ENCODE measurements around the gene GCK. TPM values are rescaled to one million over a fixed set of nuclear protein-coding genes. Genes with fewer than 3 reads are reported as not detected.

Gene GCK
- 2.9 TPM for total RNA-seq

GRCh38 chr7:44189286-44189992 is at the start of gene GCK:
Gene GCK (minus strand): TSS chr7:44189439. CDS start chr7:44188953, 486 bp downstream.

GRCh38 chr7:44200699-44201461 is 11.6 kb upstream of the GCK start, which contains the start of gene YKT6:
Gene YKT6 (plus strand): TSS chr7:44200978. CDS start chr7:44201136, 158 bp downstream.

DNA sequence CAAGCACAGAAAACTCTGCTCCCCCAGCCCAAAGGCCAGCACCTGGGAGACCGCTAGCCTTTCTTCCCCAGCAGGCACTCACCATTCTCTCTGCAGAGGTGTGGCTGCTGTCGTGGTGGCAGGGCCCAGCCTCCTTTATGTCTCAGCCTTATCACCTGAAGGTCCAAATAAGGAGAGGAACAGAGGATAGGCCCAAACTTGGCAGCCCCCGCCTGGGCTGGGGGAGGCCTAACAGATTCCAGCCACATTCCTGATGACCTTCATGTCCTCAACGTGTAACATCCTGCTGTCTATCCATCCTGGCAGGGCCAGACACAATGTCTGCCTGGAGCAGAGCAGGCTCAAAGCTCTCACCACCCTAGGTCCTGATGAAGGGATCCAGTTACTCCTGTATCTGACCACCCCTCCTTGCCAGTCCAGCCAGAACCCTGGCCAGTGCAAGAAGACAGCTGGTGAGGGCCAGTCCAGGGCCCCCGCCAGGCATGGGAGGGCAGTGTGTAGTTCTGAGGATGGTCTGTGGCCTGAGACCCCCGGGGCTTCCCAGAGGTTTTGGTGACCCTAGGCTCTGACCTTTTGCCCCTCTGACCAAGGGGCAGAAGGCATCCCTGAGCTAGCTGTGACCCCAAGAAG is 47.9 kb downstream of the GCK start, which contains the start of gene MYL7:
Gene MYL7 (minus strand): TSS at position 112 of the 630 bp plus-strand sequence. CDS start 27 bp downstream, at position 85.

GRCh38 chr7:44123190-44124003 is 65.8 kb downstream of the GCK start, which contains the start of gene POLD2:
Gene POLD2 (minus strand): TSS chr7:44123548. CDS start chr7:44122053, 1,495 bp downstream.

DNA sequence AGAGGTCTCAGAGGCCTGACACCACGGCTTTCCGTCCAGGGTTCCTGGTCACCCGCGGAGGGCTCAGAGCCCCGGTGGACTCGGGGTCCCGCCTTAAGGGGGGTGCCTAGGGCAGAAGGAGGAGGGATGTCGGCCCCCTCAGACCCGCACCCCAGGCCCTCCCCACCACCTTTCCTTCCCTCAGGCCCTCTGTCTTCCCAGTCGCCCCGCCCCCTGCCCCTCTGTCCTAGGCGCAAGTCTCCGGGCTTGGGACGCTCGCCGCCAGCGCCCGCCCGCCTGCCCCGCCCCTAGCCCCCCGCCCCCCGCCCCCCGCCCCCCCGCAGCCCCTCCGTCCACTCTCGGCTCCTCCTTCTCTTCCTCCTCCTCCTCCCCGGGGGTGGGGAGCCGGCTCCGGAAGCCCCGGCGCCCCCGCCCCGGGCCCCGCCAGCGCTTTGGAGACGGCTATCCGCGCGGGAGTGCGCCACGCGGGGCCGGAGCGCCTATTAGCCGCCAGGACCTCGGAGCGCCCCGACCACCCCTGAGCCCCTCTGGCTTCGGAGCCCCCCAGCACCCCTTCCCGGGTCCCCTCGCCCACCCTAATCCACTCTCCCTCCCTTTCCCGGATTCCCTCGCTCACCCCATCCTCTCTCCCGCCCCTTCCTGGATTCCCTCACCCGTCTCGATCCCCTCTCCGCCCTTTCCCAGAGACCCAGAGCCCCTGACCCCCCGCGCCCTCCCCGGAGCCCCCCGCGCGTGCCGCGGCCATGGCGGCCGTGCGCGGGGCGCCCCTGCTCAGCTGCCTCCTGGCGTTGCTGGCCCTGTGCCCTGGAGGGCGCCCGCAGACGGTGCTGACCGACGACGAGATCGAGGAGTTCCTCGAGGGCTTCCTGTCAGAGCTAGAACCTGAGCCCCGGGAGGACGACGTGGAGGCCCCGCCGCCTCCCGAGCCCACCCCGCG is 85.0 kb downstream of the GCK start, which contains the start of gene AEBP1:
Gene AEBP1 (plus strand): TSS at position 423 of the 937 bp plus-strand sequence. CDS start 321 bp downstream, at position 744.

Small RNAs within 50 kb of the gene (small RNA-seq; reads per million reads assigned to genes)
- gene RNA5SP230 (ENCODE audit: low replicate concordance), result not detected

Other genes starting within 250 kb of the GCK start
- not detected for gene SPDYE1, start 191.5 kb downstream of the GCK start, total RNA-seq
- 73.8 TPM for gene DBNL, start 144.7 kb downstream of the GCK start, total RNA-seq
- gene PGAM2, start 123.9 kb downstream of the GCK start, total RNA-seq, result 102 TPM
- gene POLM, start 106.9 kb downstream of the GCK start, total RNA-seq, result 33.3 TPM
- gene AEBP1, start 85.1 kb downstream of the GCK start, total RNA-seq, result 68.5 TPM
- gene POLD2, start 65.9 kb downstream of the GCK start, total RNA-seq, result 77.7 TPM
- gene MYL7, start 48.1 kb downstream of the GCK start, total RNA-seq, result not detected
- 54.8 TPM for gene YKT6, start 11.5 kb upstream of the GCK start, total RNA-seq
- gene CAMK2B, start 136.2 kb upstream of the GCK start, total RNA-seq, result 6.1 TPM